ENCODE data around the gene PAX2. TPM values are rescaled to one million over a fixed set of nuclear protein-coding genes. Genes with fewer than 3 reads are reported as not detected.

The PAX2 gene
- total and polyA plus RNA-seq, 9 donors = 0.05 TPM; not detected in 8

- 69% methylated on average over 4 of the region's 6 CpGs for WGBS (ENCODE audit: insufficient coverage)
Observed at GRCh38 chr10:100733329-100733728, 12.1 kb upstream of the PAX2 start.

GRCh38 chr10:100734295-100735086 lies 10.9 kb upstream of the PAX2 start:
- H3K27me3 ChIP-seq (ENCODE audit: control insufficient read depth, insufficient read depth, low read length) = peaks cover 98% of the 10 kb centered on the region
- no peak overlapping the region for H3K27ac ChIP-seq (ENCODE audit: low read length)
- no peak overlapping the region for H3K4me3 ChIP-seq (ENCODE audit: low read length)
- 13% methylated on average over 3 of the region's 7 CpGs for WGBS (ENCODE audit: insufficient coverage)
- no peaks in the 10 kb centered on the region for H3K36me3 ChIP-seq (ENCODE audit: control insufficient read depth, insufficient read depth, low read length)
- DNase-seq = no peak
- no peaks in the 10 kb centered on the region for H3K9me3 ChIP-seq (replicated peaks; ENCODE audit: control insufficient read depth, low read depth, low read length)
- H3K4me1 ChIP-seq (ENCODE audit: control insufficient read depth, insufficient read depth, low read length) = peaks cover 38% of the 10 kb centered on the region

More at GRCh38 chr10:100733329-100733728, 12.1 kb upstream of the PAX2 start:
- Histone ChIP-seq H3K27me3 (ENCODE audit: control insufficient read depth, insufficient read depth, low read length) (peaks cover 98% of the 10 kb centered on the region), H3K36me3 (ENCODE audit: control insufficient read depth, insufficient read depth, low read length) (no peaks in the 10 kb centered on the region), H3K4me1 (ENCODE audit: control insufficient read depth, insufficient read depth, low read length) (peaks cover 36% of the 10 kb centered on the region), H3K4me3 (ENCODE audit: low read length) (no peak overlapping the region), H3K9me3 (replicated peaks; ENCODE audit: control insufficient read depth, low read depth, low read length) (no peaks in the 10 kb centered on the region), H3K27ac (ENCODE audit: low read length) (no peak overlapping the region)
- DNase-seq = no peak

GRCh38 chr10:100735087-100735336 lies 10.4 kb upstream of the PAX2 start:
- whole genome bisulfite sequencing (ENCODE audit: insufficient coverage) = 12% methylated on average over 6 of the region's 7 CpGs
- Histone ChIP-seq H3K4me1 (ENCODE audit: control insufficient read depth, insufficient read depth, low read length) (peaks cover 38% of the 10 kb centered on the region), H3K4me3 (ENCODE audit: low read length) (no peak overlapping the region)

GRCh38 chr10:100735337-100736143 lies 9.8 kb upstream of the PAX2 start:
- 1% methylated on average over 57 of the region's 73 CpGs for WGBS (ENCODE audit: insufficient coverage)
- no peak for DNase-seq
- no peak overlapping the region for H3K27ac ChIP-seq (ENCODE audit: low read length)
- H3K27me3 ChIP-seq (ENCODE audit: control insufficient read depth, insufficient read depth, low read length) = peaks cover 98% of the 10 kb centered on the region
- no peak overlapping the region for H3K4me3 ChIP-seq (ENCODE audit: low read length)
- no peaks in the 10 kb centered on the region for H3K9me3 ChIP-seq (replicated peaks; ENCODE audit: control insufficient read depth, low read depth, low read length)
- H3K4me1 ChIP-seq (ENCODE audit: control insufficient read depth, insufficient read depth, low read length) = peaks cover 35% of the 10 kb centered on the region
- no peaks in the 10 kb centered on the region for H3K36me3 ChIP-seq (ENCODE audit: control insufficient read depth, insufficient read depth, low read length)

More at GRCh38 chr10:100735087-100735336, 10.4 kb upstream of the PAX2 start:
- no peak for DNase-seq
- H3K9me3 ChIP-seq (replicated peaks; ENCODE audit: control insufficient read depth, low read depth, low read length) = no peaks in the 10 kb centered on the region
- peaks cover 98% of the 10 kb centered on the region for H3K27me3 ChIP-seq (ENCODE audit: control insufficient read depth, insufficient read depth, low read length)
- H3K36me3 ChIP-seq (ENCODE audit: control insufficient read depth, insufficient read depth, low read length) = no peaks in the 10 kb centered on the region
- no peak overlapping the region for H3K27ac ChIP-seq (ENCODE audit: low read length)

- Histone ChIP-seq H3K9me3 (replicated peaks; ENCODE audit: control insufficient read depth, low read depth, low read length) (no peaks in the 10 kb centered on the region), H3K4me1 (ENCODE audit: control insufficient read depth, insufficient read depth, low read length) (peaks cover 28% of the 10 kb centered on the region), H3K27me3 (ENCODE audit: control insufficient read depth, insufficient read depth, low read length) (peaks cover 98% of the 10 kb centered on the region), H3K4me3 (ENCODE audit: low read length) (no peak overlapping the region), H3K36me3 (ENCODE audit: control insufficient read depth, insufficient read depth, low read length) (no peaks in the 10 kb centered on the region), H3K27ac (ENCODE audit: low read length) (no peak overlapping the region)
- WGBS (ENCODE audit: insufficient coverage) = 20% methylated on average over 1 of the region's 6 CpGs
- no peak for DNase-seq
Observed at GRCh38 chr10:100736144-100736808, 9.1 kb upstream of the PAX2 start.

GRCh38 chr10:100736809-100737354 lies 8.5 kb upstream of the PAX2 start:
- no peaks in the 10 kb centered on the region for H3K36me3 ChIP-seq (ENCODE audit: control insufficient read depth, insufficient read depth, low read length)
- no peak overlapping the region for H3K27ac ChIP-seq (ENCODE audit: low read length)
- WGBS (ENCODE audit: insufficient coverage) = 38% methylated on average over 4 of the region's 7 CpGs
- no peak for DNase-seq
- peaks cover 23% of the 10 kb centered on the region for H3K4me1 ChIP-seq (ENCODE audit: control insufficient read depth, insufficient read depth, low read length)
- peaks cover 98% of the 10 kb centered on the region for H3K27me3 ChIP-seq (ENCODE audit: control insufficient read depth, insufficient read depth, low read length)
- H3K4me3 ChIP-seq (ENCODE audit: low read length) = no peak overlapping the region
- H3K9me3 ChIP-seq (replicated peaks; ENCODE audit: control insufficient read depth, low read depth, low read length) = no peaks in the 10 kb centered on the region

- H3K4me3 ChIP-seq (ENCODE audit: low read length) = no peak overlapping the region
Observed at GRCh38 chr10:100737355-100738054, 7.9 kb upstream of the PAX2 start.

GRCh38 chr10:100738055-100738827 lies 7.1 kb upstream of the PAX2 start:
- no peak for DNase-seq
- H3K36me3 ChIP-seq (ENCODE audit: control insufficient read depth, insufficient read depth, low read length) = no peaks in the 10 kb centered on the region
- 3% methylated on average over 9 of the region's 21 CpGs for WGBS (ENCODE audit: insufficient coverage)
- H3K4me3 ChIP-seq (ENCODE audit: low read length) = no peak overlapping the region
- H3K27me3 ChIP-seq (ENCODE audit: control insufficient read depth, insufficient read depth, low read length) = peaks cover 98% of the 10 kb centered on the region
- H3K9me3 ChIP-seq (replicated peaks; ENCODE audit: control insufficient read depth, low read depth, low read length) = no peaks in the 10 kb centered on the region
- peaks cover 23% of the 10 kb centered on the region for H3K4me1 ChIP-seq (ENCODE audit: control insufficient read depth, insufficient read depth, low read length)
- no peak overlapping the region for H3K27ac ChIP-seq (ENCODE audit: low read length)

More at GRCh38 chr10:100737355-100738054, 7.9 kb upstream of the PAX2 start:
- H3K27me3 ChIP-seq (ENCODE audit: control insufficient read depth, insufficient read depth, low read length) = peaks cover 98% of the 10 kb centered on the region
- peaks cover 23% of the 10 kb centered on the region for H3K4me1 ChIP-seq (ENCODE audit: control insufficient read depth, insufficient read depth, low read length)
- no peak for DNase-seq
- no peaks in the 10 kb centered on the region for H3K9me3 ChIP-seq (replicated peaks; ENCODE audit: control insufficient read depth, low read depth, low read length)
- no peaks in the 10 kb centered on the region for H3K36me3 ChIP-seq (ENCODE audit: control insufficient read depth, insufficient read depth, low read length)
- H3K27ac ChIP-seq (ENCODE audit: low read length) = no peak overlapping the region
- WGBS (ENCODE audit: insufficient coverage) = under 1% methylated on average over 35 of the region's 51 CpGs

Measured in muscle of leg (tissue), 11 donors.